Skin of body (tissue), 2 donors: ENCODE results near the gene GET4. TPM values are rescaled to one million over a fixed set of nuclear protein-coding genes. Genes with fewer than 3 reads are reported as not detected.
"Not testable (repeated sequence)": the region's sequence is repeated elsewhere in the genome, so short reads cannot be mapped to it uniquely, and the experiment has no call there.

ENCODE experiments used
- DNase-seq: peaks from one replicate; lab custom pipeline; 2025; lab: John Stamatoyannopoulos, UW
- total RNA-seq: library from RNA; depleted of rRNA; stranded (reverse); fragments of >200 nt; gene quantifications from one replicate; pipeline ENCODE4 v1.2.3, GENCODE V29; 2014

The GET4 gene
- total RNA-seq, 1 donor from 2014 or later: 23.7 TPM

DNA sequence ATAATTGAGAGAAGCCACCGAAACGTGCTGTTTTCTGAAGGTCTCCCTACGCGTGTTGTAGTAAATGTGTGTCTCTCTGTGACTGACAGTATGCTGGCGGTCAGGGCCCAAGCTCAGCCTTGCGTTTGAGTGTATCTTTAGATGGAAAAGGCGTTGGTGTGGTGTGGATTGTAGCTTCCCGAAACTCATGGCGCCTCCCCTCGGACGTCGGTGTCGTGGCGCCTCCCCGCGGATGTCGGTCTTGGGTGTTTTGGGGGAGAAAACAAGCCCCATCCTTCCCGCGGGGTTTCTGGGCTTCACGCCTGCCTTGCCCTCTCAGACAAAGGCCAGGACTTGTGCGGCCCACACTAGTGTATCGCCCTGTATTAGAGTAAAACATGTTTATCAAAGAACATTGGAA is 31.3 kb upstream of the GET4 start:
- DNase-seq: no peak

GRCh38 chr7:845731-846130 is 30.6 kb upstream of the GET4 start:
- no peak for DNase-seq

GRCh38 chr7:846958-847650 is 29.2 kb upstream of the GET4 start:
- DNase-seq: not testable (repeated sequence)

GRCh38 chr7:847728-848127 is 28.6 kb upstream of the GET4 start:
- not testable (repeated sequence) for DNase-seq

GRCh38 chr7:849145-849544 is 27.2 kb upstream of the GET4 start:
- no peak for DNase-seq

DNA sequence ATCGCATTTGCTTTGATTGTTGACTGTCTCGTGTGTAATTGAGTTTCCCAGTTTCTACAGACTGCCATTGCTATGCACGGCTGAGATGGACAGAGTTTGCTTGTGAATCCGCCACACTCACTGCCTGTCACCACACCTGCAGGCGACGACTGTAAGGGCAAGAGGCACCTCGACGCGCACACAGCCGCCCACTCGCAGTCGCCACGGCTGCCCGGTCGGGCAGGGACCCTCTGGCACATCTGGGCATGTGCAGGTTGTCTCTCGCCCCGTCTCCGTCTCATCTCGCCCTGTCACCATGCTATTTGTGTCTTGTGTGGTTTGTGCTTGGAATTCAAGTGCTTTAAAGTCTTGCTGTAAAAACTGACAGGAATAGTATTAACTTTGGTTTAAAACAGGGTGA is 26.6 kb upstream of the GET4 start:
- DNase-seq: no peak

GRCh38 chr7:851204-851603 is 25.1 kb upstream of the GET4 start:
- no peak for DNase-seq

DNA sequence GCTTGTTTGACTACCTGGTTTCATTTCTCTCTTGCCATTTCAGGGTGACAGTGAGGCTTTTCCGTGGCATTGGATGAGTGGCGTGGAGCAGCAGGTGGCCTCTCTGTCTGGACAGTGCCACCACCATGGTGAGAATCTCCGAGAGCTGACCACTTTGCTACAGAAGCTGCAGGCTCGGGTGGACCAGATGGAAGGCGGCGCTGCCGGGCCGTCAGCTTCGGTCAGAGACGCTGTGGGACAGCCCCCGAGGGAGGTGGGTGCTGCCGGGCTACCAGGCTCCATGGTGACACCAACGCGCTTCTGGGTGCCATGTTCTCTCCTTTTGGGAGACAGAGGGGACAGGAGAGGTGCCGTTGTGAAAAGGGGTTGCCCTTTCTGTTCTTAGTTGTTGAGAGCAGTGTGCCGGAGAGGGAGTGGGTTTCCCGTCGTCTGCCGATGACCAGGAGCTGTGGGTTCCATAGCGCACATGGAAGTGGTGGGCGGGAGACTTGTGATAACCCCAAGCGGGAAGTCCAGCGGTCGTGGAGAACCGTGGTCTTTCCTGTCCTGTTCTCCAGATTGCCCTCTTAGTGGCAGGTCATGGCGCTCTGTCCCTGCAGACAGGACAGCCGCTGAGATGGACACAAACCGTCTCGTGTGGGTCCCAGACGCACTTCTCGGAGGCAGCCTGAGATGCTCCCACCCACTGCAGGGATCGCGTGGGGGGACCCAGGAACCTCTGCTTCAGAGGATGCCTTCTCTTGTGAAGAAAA is 22.8 kb upstream of the GET4 start:
- no peak for DNase-seq

DNA sequence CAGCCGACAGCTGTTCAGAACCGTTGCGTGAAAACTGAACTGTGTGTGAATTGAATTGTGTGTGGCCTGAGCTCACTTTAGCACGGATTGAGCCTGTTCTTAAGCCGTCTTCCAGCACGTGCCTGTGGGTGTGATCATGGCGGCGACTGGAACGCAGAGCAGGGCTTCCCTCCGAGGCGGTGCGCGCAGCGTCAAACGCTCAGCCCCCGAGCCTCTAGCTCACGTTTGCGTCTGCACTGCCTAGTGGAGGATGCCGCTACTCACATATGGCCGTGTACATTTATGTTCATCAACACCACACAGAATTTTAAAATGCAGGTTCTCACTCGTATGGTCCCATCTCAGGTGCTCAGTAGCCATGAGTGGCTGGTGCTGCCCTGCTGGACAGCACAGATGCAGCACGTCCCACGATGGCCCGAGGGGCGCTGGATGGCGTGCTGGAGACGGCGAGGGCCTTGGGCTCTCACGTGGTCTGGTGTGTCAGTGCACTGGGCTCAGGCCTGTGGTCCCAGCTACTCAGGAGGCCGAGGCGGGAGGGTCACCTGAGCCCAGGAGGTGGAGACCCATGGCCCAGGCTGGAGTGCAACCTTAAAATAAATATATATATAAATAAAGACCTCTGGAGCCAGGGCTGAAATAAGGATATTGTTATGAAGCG is 22.1 kb upstream of the GET4 start:
- no peak for DNase-seq

GRCh38 chr7:855686-856369 is 20.5 kb upstream of the GET4 start:
- DNase-seq: no peak

DNA sequence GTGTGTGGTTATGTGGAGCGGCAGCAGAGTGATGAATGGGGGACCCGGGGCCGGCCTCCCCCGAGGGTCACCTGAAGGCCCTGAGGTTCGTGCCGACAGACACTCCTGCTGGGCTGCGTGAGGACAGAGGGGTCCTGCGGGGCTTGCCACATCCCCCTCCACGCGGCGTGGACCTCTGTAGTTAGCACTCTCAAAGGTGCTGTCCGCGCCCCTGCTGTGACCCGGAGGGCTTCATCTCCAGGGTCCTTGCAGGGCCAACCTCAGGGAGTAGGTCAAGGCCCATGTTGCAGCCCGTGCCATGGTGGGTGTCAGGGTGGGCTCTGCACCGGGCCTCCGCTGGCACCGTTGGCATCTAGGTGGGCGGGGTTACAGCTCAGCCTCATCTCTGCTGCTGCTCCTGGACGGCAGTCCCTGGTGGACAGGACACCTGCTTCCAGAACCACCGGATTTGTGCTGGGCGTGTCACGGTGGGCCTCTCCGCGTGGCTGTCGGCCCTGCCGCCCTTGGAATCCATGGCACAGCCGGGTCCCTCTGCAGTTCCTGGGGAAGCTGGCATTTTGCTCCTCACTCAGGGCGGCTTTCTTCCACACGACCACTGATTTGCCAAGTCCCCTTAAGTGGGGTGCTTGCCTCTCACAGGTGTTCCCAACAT is 19.8 kb upstream of the GET4 start:
- no peak for DNase-seq

- no peak for DNase-seq
Measured at GRCh38 chr7:857661-858060, 18.7 kb upstream of the GET4 start.

DNA sequence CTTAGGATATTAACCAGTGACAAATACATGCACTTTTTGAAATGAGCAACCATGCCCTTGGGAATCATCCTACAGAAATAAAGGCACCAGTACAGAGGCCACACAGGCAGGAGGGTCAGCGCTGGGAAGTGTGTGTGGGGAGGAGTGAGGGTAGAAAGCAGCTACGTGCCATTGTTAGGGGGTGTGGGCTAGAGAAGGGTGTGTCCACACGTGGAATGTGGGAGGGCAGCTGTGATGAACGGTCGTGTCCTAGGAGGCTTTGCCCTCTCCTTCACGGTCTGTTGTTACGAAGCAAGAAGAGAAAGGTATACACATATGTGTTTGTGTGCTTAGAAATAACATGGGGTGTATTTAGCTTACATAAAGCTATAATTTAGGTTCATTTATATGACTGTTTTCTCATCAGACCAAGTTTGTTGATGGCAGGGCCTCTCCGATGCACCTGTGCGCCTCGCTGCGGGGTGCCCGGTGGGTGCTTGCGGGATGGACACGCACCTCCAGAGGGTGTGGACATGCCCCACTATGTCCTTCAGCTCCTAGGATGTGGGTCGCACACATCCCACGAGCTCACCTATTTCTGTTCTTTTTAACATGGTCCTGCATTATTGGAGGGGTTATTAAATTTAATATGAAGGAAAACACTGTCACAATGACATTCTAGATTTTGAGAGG is 16.9 kb upstream of the GET4 start:
- no peak for DNase-seq

DNA sequence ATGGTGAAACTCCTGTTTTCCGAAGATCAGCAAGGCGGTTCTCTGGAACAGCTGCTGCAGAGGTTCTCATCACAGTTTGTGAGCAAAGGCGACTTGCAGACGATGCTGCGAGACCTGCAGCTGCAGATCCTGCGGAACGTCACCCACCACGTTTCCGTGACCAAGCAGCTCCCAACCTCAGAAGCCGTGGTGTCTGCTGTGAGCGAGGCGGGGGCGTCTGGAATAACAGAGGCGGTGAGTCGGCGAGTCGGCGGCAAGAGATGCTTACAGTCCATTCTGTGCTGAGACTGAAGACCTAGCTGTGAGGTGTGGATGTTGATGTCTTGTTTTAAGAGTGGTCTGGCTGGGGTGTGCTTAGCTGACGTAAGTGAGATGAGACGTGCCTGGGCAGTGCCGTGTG is 16.2 kb upstream of the GET4 start:
- DNase-seq: no peak

- no peak for DNase-seq
Measured at GRCh38 chr7:861222-861621, 15.1 kb upstream of the GET4 start.

DNA sequence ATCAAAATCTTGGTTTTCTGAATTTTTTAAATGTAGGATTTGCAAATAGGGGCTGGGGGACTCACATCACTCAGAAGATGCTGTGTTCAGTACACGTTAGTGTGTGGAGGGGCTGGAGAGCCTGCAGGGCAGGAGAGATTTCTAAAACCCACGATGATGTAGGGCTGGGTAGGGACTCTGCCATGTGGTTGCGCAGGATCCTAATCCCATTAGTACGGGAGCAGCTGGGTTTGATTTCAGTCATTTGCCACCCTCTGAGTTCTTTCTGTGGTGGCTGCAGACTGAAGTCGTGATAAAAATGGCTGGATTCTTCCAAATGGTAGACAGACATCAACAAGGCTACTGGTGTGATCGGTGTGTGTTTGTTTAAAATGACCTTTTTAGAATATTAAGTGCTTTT is 14.2 kb upstream of the GET4 start:
- DNase-seq: no peak

DNA sequence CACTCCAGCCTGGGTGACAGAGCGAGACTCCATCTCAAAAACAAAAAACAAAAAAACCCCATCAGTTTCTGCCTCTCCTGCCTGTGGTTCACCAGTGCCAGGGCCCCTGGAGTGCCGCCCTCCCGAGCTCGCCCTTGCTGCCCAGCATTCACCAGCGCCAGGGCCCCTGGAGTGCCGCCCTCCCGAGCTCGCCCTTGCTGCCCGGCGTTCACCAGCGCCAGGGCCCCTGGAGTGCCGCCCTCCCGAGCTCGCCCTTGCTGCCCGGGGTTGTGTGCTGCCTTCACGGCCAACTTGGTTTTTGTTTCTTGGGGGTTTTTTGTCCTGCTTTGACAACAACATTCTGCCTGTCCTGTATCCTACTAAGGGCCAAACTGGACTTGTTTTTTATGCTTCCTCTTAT is 13.2 kb upstream of the GET4 start:
- DNase-seq: no peak

GRCh38 chr7:865921-866320 is 10.4 kb upstream of the GET4 start:
- DNase-seq: no peak

DNA sequence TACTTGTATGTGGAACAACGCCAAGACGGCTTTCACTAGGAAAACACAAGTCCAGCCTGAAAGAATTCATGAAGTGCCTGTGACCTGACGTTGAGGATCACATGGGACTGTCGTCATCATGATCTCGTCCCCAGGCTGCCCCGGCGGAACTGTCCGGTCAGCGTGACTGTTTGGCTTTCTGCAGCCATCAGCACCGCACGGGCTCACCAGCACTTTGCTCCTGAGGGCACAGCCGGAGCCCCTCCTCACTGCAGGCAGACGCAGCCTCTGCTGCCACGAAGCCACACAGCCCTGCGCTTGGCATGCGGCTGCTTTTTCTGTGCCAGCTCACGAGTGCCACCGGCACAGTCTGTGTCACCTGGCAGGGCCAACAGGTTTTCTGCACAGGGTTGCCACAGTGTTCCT is 9.4 kb upstream of the GET4 start:
- DNase-seq: no peak

DNA sequence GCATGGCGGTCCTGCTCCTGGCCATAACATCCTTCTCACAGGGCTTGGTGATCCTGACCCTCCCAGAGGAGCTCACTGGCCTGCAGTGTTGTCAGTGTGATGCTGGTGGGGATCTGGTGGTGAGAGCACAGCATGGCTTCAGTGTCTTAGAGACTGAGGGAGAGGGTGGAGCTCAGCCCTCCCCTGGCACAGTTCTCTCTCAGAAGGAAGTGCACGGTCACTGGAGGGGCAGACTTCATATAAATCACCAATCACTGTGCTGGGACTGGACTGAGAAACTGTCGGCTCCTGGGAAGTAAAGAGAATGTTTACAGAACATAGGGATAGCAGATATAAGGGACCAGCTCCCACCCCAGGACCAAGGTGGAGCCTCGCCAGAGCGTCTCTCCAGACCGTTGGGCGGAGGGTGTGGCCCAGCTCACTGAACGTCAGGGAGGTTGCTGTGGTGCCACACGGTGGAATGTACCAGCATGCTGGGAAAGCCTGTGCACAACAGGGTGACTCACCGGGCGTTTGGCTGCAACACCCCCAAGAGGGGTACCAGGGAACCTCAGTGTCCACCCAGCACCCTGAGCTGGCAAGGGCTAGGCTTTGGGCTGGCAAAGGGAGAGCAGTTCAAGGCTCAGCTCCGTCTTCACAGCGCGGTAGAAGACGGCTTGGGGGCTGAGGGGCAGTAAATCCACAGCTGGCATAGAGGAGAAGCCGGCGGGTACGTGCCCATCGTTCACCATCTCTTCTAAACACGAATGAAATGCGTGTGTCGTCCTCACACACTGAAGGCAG is 8.8 kb upstream of the GET4 start:
- DNase-seq: no peak
